SK-N-MC (cell line): ENCODE results near the gene RAB11FIP3.

Experiments
- DNase-seq: peaks from one replicate; pipeline ENCODE4 v3.0.0-alpha.2; 2011; ENCODE audit warnings: low read depth, low spot score
- H3K27ac ChIP-seq: fragments of 200-600 bp; sonication (generic); 2 replicates; pipeline ENCODE4 v1.5.1; 2016; ENCODE audit warnings: mixed run types
- H3K36me3 ChIP-seq: fragments of 200-600 bp; sonication (generic); 2 replicates; pipeline ENCODE4 v1.6.1; 2017; ENCODE audit warnings: antibody characterized with exemption, low read length, mixed read lengths; ENCODE audit not compliant: insufficient read depth
- H3K4me3 ChIP-seq: fragments of 200-600 bp; sonication (generic); 2 replicates; pipeline ENCODE4 v1.5.1; 2016
- H3K9ac ChIP-seq: fragments of 200-600 bp; sonication (generic); 2 replicates; pipeline ENCODE4 v1.8.0; 2017; ENCODE audit warnings: mixed run types, mixed read lengths; ENCODE audit not compliant: insufficient read length
- H3K9me3 ChIP-seq: fragments of 200-600 bp; sonication (generic); 2 replicates; pipeline ENCODE4 v1.6.1; 2017; ENCODE audit warnings: low read depth, mild to moderate bottlenecking, antibody characterized with exemption, low read length, moderate library complexity, mixed read lengths
- EZH2 ChIP-seq: fragments of 200-600 bp; sonication (generic); IDR thresholded peaks from one replicate; pipeline ENCODE4 v1.6.1; 2017; ENCODE audit warnings: antibody characterized with exemption
- FOXP2 ChIP-seq: optimal IDR thresholded peaks from 2 replicates; pipeline ENCODE3; 2011; ENCODE audit warnings: mild to moderate bottlenecking, moderate library complexity; ENCODE audit not compliant: insufficient read depth; ENCODE audit errors: extremely low read length, control extremely low read depth
- POLR2AphosphoS5 ChIP-seq: IDR thresholded peaks from 2 replicates; pipeline ENCODE4 v1.6.1; 2012; ENCODE audit warnings: mild to moderate bottlenecking, low read depth, low read length, borderline replicate concordance

Gene RAB11FIP3

GRCh38 chr16:450785-451512 is 25.5 kb downstream of the RAB11FIP3 start:
- Histone ChIP-seq H3K27ac (0 out of 2 replicates have a peak overlapping the region, but pooled peaks have one; percentile 25), H3K9ac (no peak overlapping the region), H3K9me3 (no peaks in the 10 kb centered on the region), H3K36me3 (no peaks in the 10 kb centered on the region), H3K4me3 (no peak overlapping the region; the same call in 1 of the 2 replicates)
- DNase-seq, result peak; percentile 39
- TF ChIP-seq POLR2AphosphoS5 (no peak), EZH2 (no peak), FOXP2 (no peak)

GRCh38 chr16:454397-454940 is 29.0 kb downstream of the RAB11FIP3 start:
- no peak for TF ChIP-seq FOXP2
- TF ChIP-seq EZH2, result no peak
- TF ChIP-seq POLR2AphosphoS5, result no peak
- Histone ChIP-seq H3K36me3 (no peaks in the 10 kb centered on the region), H3K4me3 (no peak overlapping the region), H3K27ac (no peak overlapping the region), H3K9ac (no peak overlapping the region), H3K9me3 (no peaks in the 10 kb centered on the region)
- DNase-seq, result no peak

- no peak for TF ChIP-seq FOXP2
- no peak for TF ChIP-seq EZH2
- TF ChIP-seq POLR2AphosphoS5, result no peak
- no peak overlapping the region for H3K9ac ChIP-seq
- no peak overlapping the region for H3K4me3 ChIP-seq
- H3K36me3 ChIP-seq, result no peaks in the 10 kb centered on the region
- no peaks in the 10 kb centered on the region for H3K9me3 ChIP-seq
- no peak overlapping the region for H3K27ac ChIP-seq
- DNase-seq, result no peak
Measured at GRCh38 chr16:455453-455852, 30.0 kb downstream of the RAB11FIP3 start.

GRCh38 chr16:456891-457483 is 31.5 kb downstream of the RAB11FIP3 start:
- Histone ChIP-seq H3K9me3 (no peaks in the 10 kb centered on the region), H3K4me3 (no peak overlapping the region), H3K27ac (peak overlapping the region; percentile 66), H3K9ac (peak overlapping the region; percentile 7), H3K36me3 (no peaks in the 10 kb centered on the region)
- no peak for DNase-seq
- TF ChIP-seq FOXP2, result no peak
- TF ChIP-seq POLR2AphosphoS5, result no peak
- no peak for TF ChIP-seq EZH2

- TF ChIP-seq FOXP2 (no peak), EZH2 (no peak), POLR2AphosphoS5 (no peak)
- DNase-seq, result no peak
- no peak overlapping the region for H3K9ac ChIP-seq
- no peak overlapping the region for H3K4me3 ChIP-seq
- no peaks in the 10 kb centered on the region for H3K9me3 ChIP-seq
- no peaks in the 10 kb centered on the region for H3K36me3 ChIP-seq
- peak overlapping the region; percentile 66 for H3K27ac ChIP-seq
Measured at GRCh38 chr16:457732-458400, 32.4 kb downstream of the RAB11FIP3 start.

- no peak overlapping the region for H3K9ac ChIP-seq
- H3K4me3 ChIP-seq, result no peak overlapping the region
- no peaks in the 10 kb centered on the region for H3K36me3 ChIP-seq
- H3K27ac ChIP-seq, result no peak overlapping the region
- DNase-seq, result no peak
- TF ChIP-seq POLR2AphosphoS5 (no peak), EZH2 (no peak), FOXP2 (no peak)
- H3K9me3 ChIP-seq, result no peaks in the 10 kb centered on the region
Measured at GRCh38 chr16:459761-460160, 34.3 kb downstream of the RAB11FIP3 start.

GRCh38 chr16:460787-461186 is 35.3 kb downstream of the RAB11FIP3 start:
- Histone ChIP-seq H3K36me3 (no peaks in the 10 kb centered on the region), H3K27ac (no peak overlapping the region), H3K4me3 (no peak overlapping the region), H3K9ac (no peak overlapping the region), H3K9me3 (no peaks in the 10 kb centered on the region)
- TF ChIP-seq POLR2AphosphoS5 (no peak), FOXP2 (no peak), EZH2 (no peak)
- DNase-seq, result no peak

GRCh38 chr16:463071-463470 is 37.6 kb downstream of the RAB11FIP3 start:
- no peak for TF ChIP-seq EZH2
- TF ChIP-seq POLR2AphosphoS5, result no peak
- no peak for TF ChIP-seq FOXP2

More at GRCh38 chr16:463071-463470, 37.6 kb downstream of the RAB11FIP3 start:
- Histone ChIP-seq H3K27ac (no peak overlapping the region), H3K4me3 (no peak overlapping the region), H3K9me3 (no peaks in the 10 kb centered on the region), H3K36me3 (no peaks in the 10 kb centered on the region), H3K9ac (no peak overlapping the region)
- DNase-seq, result no peak
